22Rv1 (cell line): ENCODE results near the gene CUX1.

ENCODE experiments used
- CTCF ChIP-seq: fragments of 450-650 bp; IDR thresholded peaks from 2 replicates; pipeline ENCODE4 v1.5.1; 2017; ENCODE audit warnings: mild to moderate bottlenecking
- ZFX ChIP-seq: fragments of 450-650 bp; IDR thresholded peaks from 2 replicates; pipeline ENCODE4 v1.6.1; 2017; ENCODE audit warnings: antibody characterized with exemption, borderline replicate concordance

- TF ChIP-seq CTCF: no peak
- TF ChIP-seq ZFX: no peak
Measured at GRCh38 chr7:101790566-101791293, 26.7 kb upstream of the CUX1 start.
